Lung (tissue), 12 donors: ENCODE measurements around the gene LRP1B. TPM values are rescaled to one million over a fixed set of nuclear protein-coding genes. Genes with fewer than 3 reads are reported as not detected.

Experiments used
- ATAC-seq: fragments of 200-7000 bp; cut with Tn5 transposase; one replicate; pipeline ENCODE4 v1.9.1; 2020; ENCODE audit warnings: moderate number of reproducible peaks; ENCODE audit not compliant: insufficient read depth, low FRiP score
- DNase-seq, 3 donors: peaks; one replicate each; pipeline ENCODE4 v3.0.0-alpha.2; 2013 to 2017
- H3K27ac ChIP-seq, 2 donors: one replicate each; pipeline ENCODE4 v1.5.1; 2013; ENCODE audit warnings: mild to moderate bottlenecking in 2 of 2, moderate library complexity in 2 of 2, control low read depth in 1 of 2, inconsistent platforms in 1 of 2, low read depth in 1 of 2, low read length in 1 of 2
- H3K27me3 ChIP-seq, 3 donors: one replicate each; pipeline ENCODE4 v1.5.1; 2013; ENCODE audit warnings: low read length in 2 of 3; ENCODE audit not compliant: control insufficient read depth in 3 of 3, insufficient read depth in 3 of 3
- H3K36me3 ChIP-seq, 4 donors: one replicate each; pipeline ENCODE4 v1.5.1; 2013; ENCODE audit warnings: low read length in 4 of 4, mild to moderate bottlenecking in 1 of 4, moderate library complexity in 1 of 4; ENCODE audit not compliant: control insufficient read depth in 4 of 4, insufficient read depth in 4 of 4
- H3K4me1 ChIP-seq, 5 donors: one replicate each; pipeline ENCODE4 v1.5.1; 2013; ENCODE audit warnings: low read length in 5 of 5, mild to moderate bottlenecking in 2 of 5, moderate library complexity in 1 of 5; ENCODE audit not compliant: control insufficient read depth in 5 of 5, insufficient read depth in 5 of 5
- H3K4me3 ChIP-seq: one replicate; pipeline ENCODE4 v1.5.1; 2013; ENCODE audit warnings: mild to moderate bottlenecking, control low read depth, moderate library complexity
- H3K9ac ChIP-seq, 2 donors: one replicate each; pipeline ENCODE4 v1.5.1; 2013; ENCODE audit warnings: low read length in 2 of 2, control low read depth in 1 of 2; ENCODE audit not compliant: insufficient read depth in 1 of 2
- H3K9me3 ChIP-seq, 4 donors: one replicate each; pipeline ENCODE4 v1.5.1; 2013; ENCODE audit warnings: low read length in 3 of 4, mild to moderate bottlenecking in 1 of 4, moderate library complexity in 1 of 4; ENCODE audit not compliant: control insufficient read depth in 4 of 4, insufficient read depth in 3 of 4
- CTCF ChIP-seq: IDR thresholded peaks from 2 replicates; pipeline ENCODE4 v1.5.1; 2012; ENCODE audit warnings: mild to moderate bottlenecking; ENCODE audit errors: control extremely low read depth, extremely low read depth
- WGBS, 2 donors: extraction: QIAGEN DNeasy Blood & Tissue Kit; methylation state at CpG; one replicate each; pipeline ENCODE4 v1.1.7; 2013; 5-methylcytosine and 5-hydroxymethylcytosine counted together
- polyA plus RNA-seq, 2 donors: library from polyadenylated mRNA; stranded (reverse); fragments of 200-250 nt; gene quantifications; one replicate each; pipeline ENCODE4 v1.2.1, GENCODE V29; 2013
- total RNA-seq, 2 donors: library from RNA; depleted of rRNA in 1 of 2; stranded (reverse); fragments of >200 nt in 1 of 2; gene quantifications; one replicate each; pipeline ENCODE4 v1.2.1, GENCODE V29; 2014 to 2021
- donor health status: control.
- donor health status: control.
- donor health status: Bipolar disorder and iron deficiency.
- donor health status: healthy.
- donor health status: DM: yes; HTN: yes; CAD: no.

The LRP1B gene
- total and polyA plus RNA-seq, 4 donors = 0.01 to 6.5 (median 0.16) TPM

- Histone ChIP-seq H3K9me3 (peaks cover 0 to 3% (median 0%) of the 10 kb centered on the region in 4 donors), H3K4me3 (no peak overlapping the region), H3K27ac (no peak overlapping the region), H3K9ac (no peak overlapping the region), H3K4me1 (peaks cover 0 to 2% (median 0%) of the 10 kb centered on the region in 5 donors), H3K27me3 (no peaks in the 10 kb centered on the region), H3K36me3 (no peaks in the 10 kb centered on the region)
- no peak for DNase-seq
- TF ChIP-seq CTCF = no peak
- WGBS, 2 donors = 63 to 77% methylated on average over 3 of the region's 3 CpGs
- no peak for ATAC-seq
Observed at GRCh38 chr2:140865837-140866236, 1265.0 kb downstream of the LRP1B start.

- ATAC-seq (no peak), DNase-seq (peak in 2 of 3 donors; percentile 35 to 60)
- Histone ChIP-seq H3K27ac (no peak overlapping the region), H3K9ac (no peak overlapping the region), H3K4me1 (peaks cover 0 to 2% (median 0%) of the 10 kb centered on the region in 5 donors), H3K27me3 (no peaks in the 10 kb centered on the region), H3K4me3 (no peak overlapping the region), H3K36me3 (no peaks in the 10 kb centered on the region), H3K9me3 (no peaks in the 10 kb centered on the region)
- WGBS, 2 donors = 48 to 51% methylated on average over 2 of the region's 2 CpGs
- peak; percentile 16 for TF ChIP-seq CTCF
Observed at GRCh38 chr2:140863713-140864112, 1267.1 kb downstream of the LRP1B start.

- H3K36me3 ChIP-seq = no peaks in the 10 kb centered on the region
- no peak overlapping the region for H3K9ac ChIP-seq
- no peak overlapping the region for H3K27ac ChIP-seq
- H3K4me3 ChIP-seq = no peak overlapping the region
- peak in 2 of 3 donors; percentile 16 to 55 for DNase-seq
- ATAC-seq = no peak
- H3K27me3 ChIP-seq = no peaks in the 10 kb centered on the region
- peaks cover 0 to 2% (median 0%) of the 10 kb centered on the region in 5 donors for H3K4me1 ChIP-seq
- no peak for TF ChIP-seq CTCF
- H3K9me3 ChIP-seq = no peaks in the 10 kb centered on the region
- WGBS, 2 donors = 69 to 78% methylated on average over 2 of the region's 2 CpGs
Observed at GRCh38 chr2:140862181-140862580, 1268.6 kb downstream of the LRP1B start.

GRCh38 chr2:140861666-140862065 is 1269.2 kb downstream of the LRP1B start:
- no peak for TF ChIP-seq CTCF
- H3K36me3 ChIP-seq = no peaks in the 10 kb centered on the region
- WGBS, 2 donors = 89 to 92% methylated on average over 3 of the region's 3 CpGs

More at GRCh38 chr2:140861666-140862065, 1269.2 kb downstream of the LRP1B start:
- no peak overlapping the region for H3K9ac ChIP-seq
- DNase-seq = no peak
- H3K27ac ChIP-seq = no peak overlapping the region
- ATAC-seq = no peak
- no peaks in the 10 kb centered on the region for H3K27me3 ChIP-seq
- no peak overlapping the region for H3K4me3 ChIP-seq
- no peaks in the 10 kb centered on the region for H3K9me3 ChIP-seq
- peaks cover 0 to 2% (median 0%) of the 10 kb centered on the region in 5 donors for H3K4me1 ChIP-seq
